GM18870 (cell line): ENCODE results near the gene OR52A1.
"Not testable (repeated sequence)": the region's sequence is repeated elsewhere in the genome, so short reads cannot be mapped to it uniquely, and the experiment has no call there.

Source experiments
- ATAC-seq: cut with Tn5 transposase; IDR thresholded peaks from one replicate; pipeline ENCODE4 v1.9.1; 2021; ENCODE audit warnings: moderate library complexity; ENCODE audit not compliant: unreplicated experiment

The OR52A1 gene

DNA sequence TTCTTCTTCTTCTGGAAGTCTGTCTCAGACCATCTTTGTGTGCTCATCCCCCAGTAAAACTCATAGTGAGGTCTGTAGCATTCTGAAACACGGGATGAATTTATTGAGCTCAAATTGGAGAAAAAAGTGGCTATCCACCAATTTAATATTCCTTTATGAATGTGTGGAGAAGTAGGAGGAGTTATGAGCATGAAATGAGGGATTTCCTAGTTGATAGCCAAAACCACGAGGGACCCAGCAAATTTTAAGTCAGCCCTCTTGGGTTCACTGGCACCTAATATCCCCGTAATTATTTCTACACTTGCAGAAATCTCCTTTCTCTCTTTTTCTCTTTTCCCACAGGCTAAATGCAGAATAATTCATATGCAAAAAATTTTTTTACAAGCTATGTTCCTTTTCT is at the start of gene OR52A1:
OR52A1 (minus strand) TSS at position 101 of the 400 bp plus-strand sequence. CDS start 2,388 bp downstream, outside the sequence.
- ATAC-seq, result no peak

- ATAC-seq, result no peak
Observed at GRCh38 chr11:5203366-5203765, 48.8 kb upstream of the OR52A1 start.

GRCh38 chr11:5200582-5200981 is 46.0 kb upstream of the OR52A1 start, which contains the start of gene OR51V1:
OR51V1 (minus strand) TSS chr11:5200682; CDS start chr11:5200682, 0 bp downstream.
- no peak for ATAC-seq

DNA sequence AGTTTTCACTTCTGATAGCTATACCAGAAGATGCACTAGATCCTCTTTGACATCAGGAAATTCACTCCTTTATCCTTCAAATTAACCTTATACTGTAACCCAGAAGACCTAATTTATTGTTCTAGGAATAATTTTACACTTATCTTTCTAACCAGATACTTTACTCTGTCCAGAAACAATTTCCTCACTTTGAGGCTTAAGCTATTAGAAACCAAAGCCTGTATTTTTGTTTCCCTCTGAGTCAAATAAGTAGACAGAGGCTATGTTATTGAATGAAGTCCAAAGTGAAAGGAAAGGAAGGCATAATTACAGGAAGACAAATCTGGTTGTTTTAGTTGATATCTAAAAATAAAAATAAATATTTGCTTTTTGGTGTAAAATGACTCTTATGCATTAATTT is 43.7 kb upstream of the OR52A1 start:
- ATAC-seq, result no peak

DNA sequence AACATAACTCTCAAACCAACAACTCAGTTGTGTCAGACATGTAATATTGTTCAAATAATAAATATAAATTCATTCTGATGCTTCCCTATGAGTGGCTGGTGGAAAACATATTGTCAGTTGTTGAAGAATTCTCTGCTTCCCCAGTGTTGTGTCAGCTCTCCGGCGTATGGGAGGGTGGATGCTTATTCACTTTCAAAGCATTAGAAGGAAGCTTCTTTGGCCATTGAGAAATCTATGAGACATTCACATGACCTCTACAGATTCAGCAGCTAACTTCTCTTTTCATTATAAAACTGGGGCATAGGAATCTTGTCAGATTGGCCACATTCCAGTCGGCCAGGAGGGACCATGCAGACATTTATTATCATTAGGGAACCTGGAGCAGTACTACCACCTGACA is 43.0 kb upstream of the OR52A1 start:
- ATAC-seq, result no peak

DNA sequence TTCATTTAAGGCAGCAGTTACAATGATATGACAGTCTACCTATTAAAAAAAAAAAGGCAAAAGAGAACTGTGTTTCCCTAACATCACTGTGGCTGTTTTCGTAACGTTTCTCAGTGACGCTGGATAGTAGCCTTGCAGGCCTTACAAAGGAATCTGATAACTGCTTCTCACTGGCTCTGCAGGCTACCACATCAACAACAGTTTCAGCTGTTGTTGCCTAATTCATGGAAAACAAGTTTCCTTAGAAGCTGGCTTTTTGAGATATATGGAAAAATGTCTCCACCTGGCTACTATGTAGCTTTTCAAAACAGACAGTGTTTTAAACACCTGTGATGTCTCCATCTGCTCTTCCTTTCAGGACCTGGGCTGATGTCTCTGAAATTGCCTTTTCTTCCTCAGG is 42.2 kb upstream of the OR52A1 start:
- ATAC-seq, result no peak

GRCh38 chr11:5196067-5196466 is 41.5 kb upstream of the OR52A1 start:
- no peak for ATAC-seq

- ATAC-seq, result no peak
Observed at GRCh38 chr11:5192738-5193137, 38.2 kb upstream of the OR52A1 start.

DNA sequence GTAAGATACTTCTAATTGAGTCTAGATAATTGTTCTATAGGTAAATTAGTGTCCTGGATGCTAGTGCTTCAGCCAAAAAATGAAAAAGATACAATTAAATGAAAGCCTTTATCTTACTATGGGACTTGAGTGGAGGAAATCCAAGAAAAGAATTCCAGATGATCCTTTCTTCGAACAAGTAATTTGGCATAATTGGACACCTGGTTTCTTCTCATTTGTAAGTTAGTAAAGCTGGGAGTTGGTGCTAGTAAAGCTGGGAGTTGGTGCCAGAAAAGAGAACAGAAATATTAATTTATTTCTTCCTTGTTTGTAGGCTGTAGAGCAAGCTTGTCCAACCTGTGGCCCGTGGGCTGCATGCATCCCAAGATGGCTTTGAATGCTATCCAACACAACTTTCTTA is 33.6 kb upstream of the OR52A1 start:
- no peak for ATAC-seq

DNA sequence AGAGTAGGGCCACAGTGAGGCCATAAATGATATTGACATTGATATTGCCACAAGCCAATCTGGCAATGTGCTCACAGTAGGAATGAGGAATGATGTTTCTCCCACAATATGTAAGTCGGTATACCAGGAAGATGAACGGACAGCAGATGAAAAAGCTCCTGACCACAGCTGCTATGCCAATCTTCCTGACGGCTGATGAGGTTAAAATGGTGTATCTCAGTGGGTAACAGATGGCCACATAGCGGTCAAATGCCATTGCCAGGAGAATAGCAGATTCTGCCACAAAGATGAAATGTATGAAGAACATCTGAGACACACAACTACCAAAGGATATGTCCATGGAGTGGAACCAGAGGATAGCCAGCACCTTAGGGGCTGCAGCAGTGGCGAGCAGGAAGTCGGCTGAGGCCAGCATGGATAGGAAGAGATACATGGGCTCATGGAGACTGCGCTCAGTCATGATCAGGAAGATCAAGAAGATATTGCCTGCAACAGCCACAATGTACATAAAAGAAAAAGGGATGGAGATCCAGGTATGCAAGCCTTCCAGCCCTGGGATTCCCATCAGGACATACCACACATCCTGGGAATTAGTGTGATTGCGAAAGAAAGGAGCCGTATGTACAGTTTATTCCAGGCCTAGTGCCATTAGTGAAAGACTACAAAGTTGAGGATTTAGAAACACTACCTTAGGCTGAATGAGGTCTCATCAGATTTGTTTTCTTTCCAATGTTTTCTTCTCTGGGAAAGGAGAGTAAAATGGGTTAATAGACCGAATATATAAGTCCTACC is 23.7 kb upstream of the OR52A1 start:
- no peak for ATAC-seq

DNA sequence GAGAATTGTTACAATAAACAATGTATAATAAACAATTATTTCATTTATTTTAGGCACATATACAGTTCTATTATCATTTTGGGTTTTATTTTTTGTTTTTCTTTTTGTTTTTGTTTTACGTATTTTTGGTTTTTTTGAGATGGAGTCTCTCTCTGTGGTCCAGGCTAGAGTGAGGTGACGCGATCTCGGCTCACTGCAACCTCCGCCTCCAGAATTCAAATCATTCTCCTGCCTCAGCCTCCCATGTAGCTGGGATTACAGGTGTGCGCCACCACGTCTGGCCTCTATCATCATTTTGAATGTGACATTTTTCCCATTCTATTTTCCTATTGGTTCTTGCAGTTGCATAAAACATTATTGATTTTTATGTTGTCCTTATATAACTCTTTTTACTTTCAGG is 20.4 kb upstream of the OR52A1 start:
- ATAC-seq, result no peak

DNA sequence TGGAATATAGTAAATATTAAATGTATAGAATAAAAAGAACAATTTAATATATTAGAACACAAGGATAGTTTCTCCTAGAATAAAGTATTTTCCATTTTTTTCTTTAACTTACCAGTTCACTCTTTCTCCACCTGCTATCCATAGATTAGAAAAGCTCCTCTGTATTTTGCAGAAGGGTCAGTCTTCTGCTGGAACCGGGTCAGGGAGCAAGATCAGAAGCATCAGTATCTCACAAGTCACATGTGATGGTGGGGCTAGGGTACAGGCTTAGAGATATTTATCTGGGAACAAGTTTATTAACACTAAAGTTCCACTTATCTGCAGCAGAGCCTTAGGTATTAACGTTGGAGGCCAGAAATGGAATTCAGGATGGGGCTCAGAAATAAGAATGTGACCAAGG is 17.3 kb upstream of the OR52A1 start:
- no peak for ATAC-seq

- not testable (repeated sequence) for ATAC-seq
Observed at GRCh38 chr11:5165898-5166297, 11.3 kb upstream of the OR52A1 start.

GRCh38 chr11:5164807-5165206 is 10.2 kb upstream of the OR52A1 start:
- ATAC-seq, result not testable (repeated sequence)

- ATAC-seq, result not testable (repeated sequence)
Observed at GRCh38 chr11:5161045-5161444, 6.5 kb upstream of the OR52A1 start.

DNA sequence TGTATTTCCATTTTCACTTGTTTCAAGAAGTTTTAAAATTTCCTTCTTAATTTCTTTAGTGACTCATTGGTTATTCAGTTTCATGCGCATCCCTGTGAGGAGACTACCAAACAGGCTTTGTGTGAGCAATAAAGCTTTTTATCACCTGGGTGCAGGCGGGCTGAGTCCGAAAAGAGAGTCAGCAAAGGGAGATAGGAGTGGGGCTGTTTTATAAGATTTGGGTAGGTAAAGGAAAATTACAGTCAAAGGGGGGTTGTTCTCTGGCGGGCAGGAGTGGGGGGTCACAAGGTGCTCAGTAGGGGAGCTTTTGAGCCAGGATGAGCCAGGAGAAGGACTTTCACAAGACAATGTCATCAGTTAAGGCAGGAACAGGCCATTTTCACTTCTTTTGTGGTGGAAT is 5.7 kb upstream of the OR52A1 start:
- not testable (repeated sequence) for ATAC-seq

DNA sequence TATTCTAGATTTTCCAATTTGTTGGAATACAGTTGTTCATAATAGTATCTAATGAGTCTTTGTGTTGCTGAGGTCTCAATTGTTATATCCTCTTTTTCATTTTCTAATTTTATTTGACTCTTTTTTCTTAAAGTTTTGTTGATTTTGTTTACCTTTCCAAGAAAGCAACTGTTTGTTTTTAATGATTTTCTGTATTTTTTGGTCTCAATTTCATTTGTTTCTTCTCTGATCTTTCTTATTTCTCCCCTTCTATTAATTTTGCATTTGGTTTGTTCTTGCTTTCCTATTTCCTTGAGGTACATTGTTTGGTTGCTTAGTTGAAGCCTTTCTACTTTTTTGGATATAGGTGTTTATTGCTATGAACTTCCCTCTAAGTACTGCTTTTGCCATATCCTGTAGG is 5.2 kb upstream of the OR52A1 start:
- no peak for ATAC-seq

GRCh38 chr11:5153574-5154431 is 754 bp downstream of the OR52A1 start:
- no peak for ATAC-seq

GRCh38 chr11:5151713-5152153 is 2.8 kb downstream of the OR52A1 start:
- ATAC-seq, result no peak

DNA sequence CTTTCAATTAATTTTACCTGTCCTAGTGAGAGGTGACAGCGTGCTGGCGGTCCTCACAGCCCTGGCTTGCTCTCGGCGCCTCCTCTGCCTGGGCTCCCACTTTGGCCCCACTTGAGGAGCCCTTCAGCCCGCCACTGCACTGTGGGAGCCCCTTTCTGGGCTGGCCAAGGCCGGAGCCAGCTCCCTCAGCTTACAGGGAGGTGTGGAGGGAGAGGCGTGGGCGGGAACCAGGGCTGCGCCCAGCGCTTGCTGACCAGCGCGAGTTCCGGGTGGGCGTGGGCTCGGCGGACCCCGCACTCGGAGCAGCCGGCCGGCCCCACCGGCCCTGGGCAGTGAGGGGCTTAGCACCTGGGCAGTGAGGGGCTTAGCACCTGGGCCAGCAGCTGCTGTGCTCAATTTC is 10.4 kb downstream of the OR52A1 start:
- ATAC-seq, result not testable (repeated sequence)

GRCh38 chr11:5137996-5138395 is 16.6 kb downstream of the OR52A1 start, which contains the start of gene OR52A5:
OR52A5 (minus strand) TSS chr11:5138356; CDS start chr11:5132642, 5,714 bp downstream.
- no peak for ATAC-seq

DNA sequence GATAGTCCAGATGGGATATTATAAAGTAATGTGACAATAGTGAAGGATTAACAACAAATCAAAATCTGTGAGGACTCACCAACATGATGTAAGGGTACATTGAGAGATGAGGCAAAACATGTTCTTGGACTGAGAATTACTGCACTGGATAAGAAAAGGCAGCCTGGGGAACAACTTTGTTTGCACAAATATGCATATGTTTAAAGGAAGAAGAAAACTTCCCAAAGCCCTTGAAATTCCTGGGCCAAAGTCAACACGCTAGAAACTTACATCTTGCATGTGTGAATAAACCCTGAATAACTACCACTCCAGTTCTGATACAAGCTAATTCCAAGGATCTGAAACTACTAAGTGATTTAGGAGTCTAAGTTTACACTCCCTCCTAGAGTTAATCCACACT is 17.5 kb downstream of the OR52A1 start:
- ATAC-seq, result no peak
